B cell (primary cell): ENCODE measurements around the gene BHLHA9.

Experiments
- EZH2 ChIP-seq: IDR thresholded peaks from 2 replicates; pipeline ENCODE4 v1.6.1; 2012; ENCODE audit warnings: borderline replicate concordance, low read depth, mild to moderate bottlenecking, moderate library complexity, low read length; ENCODE audit not compliant: insufficient read depth, poor library complexity, severe bottlenecking
- TF ChIP-seq, protein P1 (sequence below): fragments of 200-600 bp; IDR thresholded peaks from one replicate; pipeline ENCODE4 v1.8.0; 2022; ENCODE audit warnings: antibody characterized with exemption, mild to moderate bottlenecking

DNA sequence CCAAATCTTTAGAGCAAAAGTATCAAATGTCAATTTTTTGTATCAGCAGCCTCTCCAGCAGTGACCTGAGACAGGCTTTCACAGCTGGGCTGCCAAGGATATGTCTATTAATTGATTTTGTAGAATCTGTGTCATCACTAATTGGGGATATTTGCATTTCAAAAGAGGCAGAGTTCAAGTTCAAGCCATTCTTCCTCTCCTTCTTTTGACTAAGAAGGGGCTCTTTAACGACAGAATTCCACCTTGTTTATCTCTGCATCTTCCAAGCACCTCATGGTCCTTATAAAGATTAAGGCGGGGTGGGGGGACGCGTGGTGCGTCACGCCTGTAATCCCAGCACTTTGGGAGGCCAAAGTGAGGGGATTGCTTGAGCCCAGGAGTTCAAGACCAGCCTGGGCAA lies 15.2 kb upstream of the BHLHA9 start:
- TF ChIP-seq, protein P1, sequence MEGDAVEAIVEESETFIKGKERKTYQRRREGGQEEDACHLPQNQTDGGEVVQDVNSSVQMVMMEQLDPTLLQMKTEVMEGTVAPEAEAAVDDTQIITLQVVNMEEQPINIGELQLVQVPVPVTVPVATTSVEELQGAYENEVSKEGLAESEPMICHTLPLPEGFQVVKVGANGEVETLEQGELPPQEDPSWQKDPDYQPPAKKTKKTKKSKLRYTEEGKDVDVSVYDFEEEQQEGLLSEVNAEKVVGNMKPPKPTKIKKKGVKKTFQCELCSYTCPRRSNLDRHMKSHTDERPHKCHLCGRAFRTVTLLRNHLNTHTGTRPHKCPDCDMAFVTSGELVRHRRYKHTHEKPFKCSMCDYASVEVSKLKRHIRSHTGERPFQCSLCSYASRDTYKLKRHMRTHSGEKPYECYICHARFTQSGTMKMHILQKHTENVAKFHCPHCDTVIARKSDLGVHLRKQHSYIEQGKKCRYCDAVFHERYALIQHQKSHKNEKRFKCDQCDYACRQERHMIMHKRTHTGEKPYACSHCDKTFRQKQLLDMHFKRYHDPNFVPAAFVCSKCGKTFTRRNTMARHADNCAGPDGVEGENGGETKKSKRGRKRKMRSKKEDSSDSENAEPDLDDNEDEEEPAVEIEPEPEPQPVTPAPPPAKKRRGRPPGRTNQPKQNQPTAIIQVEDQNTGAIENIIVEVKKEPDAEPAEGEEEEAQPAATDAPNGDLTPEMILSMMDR, result no peak
- no peak for TF ChIP-seq EZH2
